ENCODE results near the gene UBXN10. TPM values are rescaled to one million over a fixed set of nuclear protein-coding genes. Genes with fewer than 3 reads are reported as not detected.

UBXN10 gene
- total and polyA plus RNA-seq, 2 of the 13 experiments (the other 11 are each of a cell fraction or from before 2014, with no cell fraction given), result 0.04 to 0.05 TPM

DNA sequence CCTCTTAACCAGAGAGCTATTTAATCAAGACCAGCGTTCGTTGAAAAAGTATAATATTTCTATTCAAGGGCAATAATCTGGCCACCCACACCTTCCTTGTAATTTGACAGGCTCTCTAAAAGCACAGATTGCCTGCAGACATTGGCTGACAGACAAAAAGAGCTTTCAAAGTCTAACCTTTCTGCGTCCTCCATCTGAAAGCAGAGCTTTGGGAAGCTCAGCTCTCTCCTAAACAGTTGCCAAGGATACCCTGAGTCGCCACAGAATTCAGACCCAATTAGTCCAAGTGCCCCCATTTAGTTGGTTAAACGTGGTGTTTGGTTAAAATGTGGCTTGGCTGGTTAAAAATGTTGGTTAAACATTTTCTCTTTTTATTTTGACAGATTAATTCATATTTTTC, 34.1 kb downstream of the UBXN10 start (continued):
- no peak for TF ChIP-seq ZNF564 (CRISPR knock-in tag; IDR thresholded peaks at IDR 0.05)
- no peak for TF ChIP-seq ZNF788 (CRISPR knock-in tag; IDR thresholded peaks at IDR 0.05; ENCODE audit: borderline replicate concordance)
- no peak for TF ChIP-seq ZSCAN20 (CRISPR knock-in tag; IDR thresholded peaks at IDR 0.05; ENCODE audit: borderline replicate concordance)
- TF ChIP-seq SRF (IDR thresholded peaks at IDR 0.05; ENCODE audit: low read depth, low read length), result no peak
- TF ChIP-seq FOXJ3 (CRISPR knock-in tag; IDR thresholded peaks at IDR 0.05; ENCODE audit: borderline replicate concordance), result no peak

DNA sequence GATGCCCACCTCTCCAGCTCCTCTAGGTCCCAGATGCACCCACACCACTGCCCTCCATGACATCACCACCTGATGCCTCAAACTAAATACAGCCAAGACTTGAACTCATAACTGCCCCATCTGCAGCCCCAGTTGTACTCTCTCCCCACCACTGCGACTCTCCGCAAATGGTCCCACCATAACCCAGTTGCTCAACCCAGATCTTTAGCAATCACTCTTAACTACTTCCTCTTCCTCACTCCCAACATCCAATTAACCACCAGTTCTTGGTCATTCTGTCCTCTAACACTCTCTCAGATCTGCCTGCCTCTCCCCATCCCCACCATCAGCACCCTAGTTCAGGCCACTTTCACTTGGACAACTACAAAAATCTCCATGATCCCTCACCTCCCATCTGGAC, 37.2 kb downstream of the UBXN10 start:
- no peaks in the 10 kb centered on the region for H4K20me1 ChIP-seq (ENCODE audit: insufficient read depth, low read length)
- BruUV-seq (replicated peaks), result no TSS peak
- H3K4me3 ChIP-seq (replicated peaks in 1 of 3; ENCODE audit: insufficient read depth in 1 of 3, low read depth in 2 of 3, low read length in 3 of 3), result no peak overlapping the region
- ATAC-seq (no peak), DNase-seq (ENCODE audit: low spot score) (no peak), FAIRE-seq (no peak)
- no peaks in the 10 kb centered on the region for H3K4me1 ChIP-seq (ENCODE audit: insufficient read depth, low read length)
- H2AFZ ChIP-seq (ENCODE audit: low read length), result no peak overlapping the region
- H3K4me2 ChIP-seq (ENCODE audit: low read depth, low read length), result no peak overlapping the region
- no peaks in the 10 kb centered on the region for H3K79me2 ChIP-seq (ENCODE audit: insufficient read depth, low read length)
- ChIA-PET CTCF (ENCODE audit: low intra/inter-chr PET ratio, low total read pairs) (no interaction called here), POLR2A (no interaction called here)
- H3K36me3 ChIP-seq (replicated peaks in 1 of 2; ENCODE audit: control insufficient read depth in 1 of 2, insufficient read depth in 2 of 2, low read length in 2 of 2), result no peaks in the 10 kb centered on the region
- H3K9ac ChIP-seq (ENCODE audit: insufficient read depth, low read depth, low read length), result no peak overlapping the region
- in situ Hi-C loops (cut with HindIII; ENCODE audit: extremely low pct_ligation_motif_present, low pct_unique_long_range_greater_than_20kb) (loop anchor here (5.0 kb wide), 1 partner anchor 269 kb away; no protein-coding TSS in a partner anchor), intact Hi-C loops (cut with micrococcal nuclease; ENCODE audit: unreplicated experiment) (no loop called here)
- H3K9me3 ChIP-seq (ENCODE audit: low read length), result no peaks in the 10 kb centered on the region
- no peak overlapping the region for H3K27ac ChIP-seq (ENCODE audit: extremely low read length, insufficient read depth, low read length)
- WGBS (ENCODE audit: low lambda C conversion rate), result 98% methylated on average over 2 of the region's 2 CpGs
- TF ChIP-seq PHF5A (CRISPR knock-in tag; IDR thresholded peaks at IDR 0.05; ENCODE audit: low read depth, unreplicated experiment), result no peak
- TF ChIP-seq ZNF33A (CRISPR knock-in tag; IDR thresholded peaks at IDR 0.05; ENCODE audit: borderline replicate concordance), result no peak
- TF ChIP-seq, protein P1, sequence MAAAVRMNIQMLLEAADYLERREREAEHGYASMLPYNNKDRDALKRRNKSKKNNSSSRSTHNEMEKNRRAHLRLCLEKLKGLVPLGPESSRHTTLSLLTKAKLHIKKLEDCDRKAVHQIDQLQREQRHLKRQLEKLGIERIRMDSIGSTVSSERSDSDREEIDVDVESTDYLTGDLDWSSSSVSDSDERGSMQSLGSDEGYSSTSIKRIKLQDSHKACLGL (CRISPR knock-in tag; IDR thresholded peaks at IDR 0.05), result no peak
- TF ChIP-seq ATAD3A (CRISPR knock-in tag; IDR thresholded peaks at IDR 0.05), result no peak
- TF ChIP-seq RFXAP (CRISPR knock-in tag; IDR thresholded peaks at IDR 0.05; ENCODE audit: borderline replicate concordance), result no peak
- peaks cover 1 to 69% of the 10 kb centered on the region in 2 experiments; a peak in 3 of 5 replicates for H3K27me3 ChIP-seq (ENCODE audit: control insufficient read depth in 1 of 2, insufficient read depth in 2 of 2, low read length in 2 of 2)
